Activated CD8-positive, alpha-beta memory T cell treated with anti-CD3 and anti-CD28 coated beads, Interleukin-2, amount 10 ng/mL, durations not matched to agents 7 days and 5 days (primary cell): ENCODE results near the gene ERLEC1. TPM values are rescaled to one million over a fixed set of nuclear protein-coding genes. Genes with fewer than 3 reads are reported as not detected.
"Not testable (repeated sequence)": the region's sequence is repeated elsewhere in the genome, so short reads cannot be mapped to it uniquely, and the experiment has no call there.

Experiments used
- ATAC-seq: fragments of 150-1000 bp; cut with Tn5 transposase; one replicate; pipeline ENCODE4 v1.10.0; 2021; ENCODE audit warnings: moderate library complexity
- CTCF ChIA-PET: fragments of 350-600 bp; sonication (Branson Sonifier 250); formaldehyde crosslinking; loops from one replicate; lab custom pipeline; 2021; ENCODE audit warnings: antibody characterized with exemption; lab: Charles Lee
- DNase-seq: peaks from one replicate; pipeline ENCODE4 v3.0.0-alpha.2; 2020
- H3K27ac Mint-ChIP-seq: one replicate; pipeline ENCODE4 v1.8.0; 2021; ENCODE audit warnings: mild to moderate bottlenecking, mixed read lengths
- H3K27me3 Mint-ChIP-seq: one replicate; pipeline ENCODE4 v1.8.0; 2021; ENCODE audit warnings: mixed read lengths
- H3K36me3 Mint-ChIP-seq: one replicate; pipeline ENCODE4 v1.8.0; 2021; ENCODE audit warnings: mild to moderate bottlenecking, mixed read lengths
- H3K4me1 Mint-ChIP-seq: one replicate; pipeline ENCODE4 v1.8.0; 2021; ENCODE audit warnings: mixed read lengths
- H3K4me3 Mint-ChIP-seq: one replicate; pipeline ENCODE4 v1.8.0; 2021; ENCODE audit warnings: mild to moderate bottlenecking, moderate library complexity, mixed read lengths
- H3K9me3 Mint-ChIP-seq: one replicate; pipeline ENCODE4 v1.8.0; 2022; ENCODE audit warnings: low read depth, mixed read lengths
- total RNA-seq, 2 experiments: library from RNA; stranded (reverse); gene quantifications; one replicate each; pipeline ENCODE4 v1.2.3, GENCODE V29; 2021

ERLEC1 gene
- total RNA-seq, 2 experiments from 2014 or later = 21.6 to 30.8 TPM

GRCh38 chr2:53787614-53788289 is 908 bp downstream of the ERLEC1 start:
- Mint-ChIP-seq H3K4me3 (peak overlapping the region; percentile 100), H3K36me3 (peaks cover 12% of the 10 kb centered on the region), H3K27me3 (no peaks in the 10 kb centered on the region), H3K4me1 (peaks cover 45% of the 10 kb centered on the region), H3K9me3 (no peaks in the 10 kb centered on the region), H3K27ac (peak overlapping the region; percentile 94)
- ATAC-seq (peak; percentile 16), DNase-seq (peak; percentile 46)
- CTCF ChIA-PET = interaction anchor here (1.8 to 2.8 kb wide), 3 partner anchors 12 to 20 kb away, joined by 3 to 16 read pairs (median 8); partner anchors contain the start of gene CHAC2

- H3K4me1 Mint-ChIP-seq = peaks cover 16% of the 10 kb centered on the region
- H3K27ac Mint-ChIP-seq = peak overlapping the region; percentile 40
- no peaks in the 10 kb centered on the region for H3K27me3 Mint-ChIP-seq
- H3K4me3 Mint-ChIP-seq = no peak overlapping the region
- H3K36me3 Mint-ChIP-seq = peaks cover 15% of the 10 kb centered on the region
- CTCF ChIA-PET = no interaction called here
- DNase-seq (no peak), ATAC-seq (no peak)
- H3K9me3 Mint-ChIP-seq = no peaks in the 10 kb centered on the region
Observed at GRCh38 chr2:53793261-53793660, 6.4 kb downstream of the ERLEC1 start.

GRCh38 chr2:53793821-53794220 is 7.0 kb downstream of the ERLEC1 start:
- H3K27ac Mint-ChIP-seq = peak overlapping the region; percentile 40
- ATAC-seq (no peak), DNase-seq (no peak)
- H3K4me1 Mint-ChIP-seq = peaks cover 13% of the 10 kb centered on the region
- CTCF ChIA-PET = no interaction called here
- H3K4me3 Mint-ChIP-seq = no peak overlapping the region
- H3K27me3 Mint-ChIP-seq = no peaks in the 10 kb centered on the region
- no peaks in the 10 kb centered on the region for H3K9me3 Mint-ChIP-seq
- H3K36me3 Mint-ChIP-seq = peaks cover 16% of the 10 kb centered on the region

GRCh38 chr2:53801547-53801946 is 14.7 kb downstream of the ERLEC1 start:
- no peak for ATAC-seq
- no peak overlapping the region for H3K27ac Mint-ChIP-seq
- CTCF ChIA-PET = interaction anchor here (1.1 to 1.2 kb wide), 3 partner anchors 10 to 35 kb away, joined by 3 to 4 read pairs (median 3); no protein-coding TSS in a partner anchor
- no peaks in the 10 kb centered on the region for H3K27me3 Mint-ChIP-seq
- H3K4me3 Mint-ChIP-seq = no peak overlapping the region
- peaks cover 5% of the 10 kb centered on the region for H3K4me1 Mint-ChIP-seq
- DNase-seq = no peak
- H3K36me3 Mint-ChIP-seq = peaks cover 20% of the 10 kb centered on the region
- H3K9me3 Mint-ChIP-seq = no peaks in the 10 kb centered on the region

GRCh38 chr2:53802617-53803151 is 15.8 kb downstream of the ERLEC1 start:
- no peak for ATAC-seq
- H3K9me3 Mint-ChIP-seq = no peaks in the 10 kb centered on the region
- no peak overlapping the region for H3K27ac Mint-ChIP-seq
- H3K4me1 Mint-ChIP-seq = peaks cover 5% of the 10 kb centered on the region
- no peak overlapping the region for H3K4me3 Mint-ChIP-seq
- no peaks in the 10 kb centered on the region for H3K27me3 Mint-ChIP-seq
- H3K36me3 Mint-ChIP-seq = peaks cover 20% of the 10 kb centered on the region
- CTCF ChIA-PET = no interaction called here
- no peak for DNase-seq

GRCh38 chr2:53811601-53812000 is 24.8 kb downstream of the ERLEC1 start:
- CTCF ChIA-PET = interaction anchor here (0.8 kb wide), 1 partner anchor 11 kb away, joined by 3 read pairs; no protein-coding TSS in a partner anchor
- peak overlapping the region; percentile 7 for H3K27ac Mint-ChIP-seq
- H3K4me3 Mint-ChIP-seq = no peak overlapping the region
- no peak for ATAC-seq
- H3K36me3 Mint-ChIP-seq = peaks cover 36% of the 10 kb centered on the region
- no peak for DNase-seq
- H3K4me1 Mint-ChIP-seq = no peaks in the 10 kb centered on the region
- no peaks in the 10 kb centered on the region for H3K9me3 Mint-ChIP-seq
- no peaks in the 10 kb centered on the region for H3K27me3 Mint-ChIP-seq

- H3K4me3 Mint-ChIP-seq = no peak overlapping the region
- H3K27ac Mint-ChIP-seq = no peak overlapping the region
- H3K36me3 Mint-ChIP-seq = peaks cover 39% of the 10 kb centered on the region
- H3K27me3 Mint-ChIP-seq = no peaks in the 10 kb centered on the region
- no peaks in the 10 kb centered on the region for H3K9me3 Mint-ChIP-seq
- H3K4me1 Mint-ChIP-seq = no peaks in the 10 kb centered on the region
- ATAC-seq (no peak), DNase-seq (no peak)
- CTCF ChIA-PET = interaction anchor here (0.9 kb wide), 1 partner anchor 12 kb away, joined by 4 read pairs; no protein-coding TSS in a partner anchor
Observed at GRCh38 chr2:53813151-53813550, 26.3 kb downstream of the ERLEC1 start.

GRCh38 chr2:53818854-53819435 is 32.1 kb downstream of the ERLEC1 start:
- peaks cover 24% of the 10 kb centered on the region for H3K36me3 Mint-ChIP-seq
- no peaks in the 10 kb centered on the region for H3K4me1 Mint-ChIP-seq
- DNase-seq (no peak), ATAC-seq (no peak)
- CTCF ChIA-PET = no interaction called here
- no peak overlapping the region for H3K4me3 Mint-ChIP-seq
- no peaks in the 10 kb centered on the region for H3K9me3 Mint-ChIP-seq
- no peak overlapping the region for H3K27ac Mint-ChIP-seq
- H3K27me3 Mint-ChIP-seq = no peaks in the 10 kb centered on the region

GRCh38 chr2:53819634-53820033 is 32.8 kb downstream of the ERLEC1 start:
- H3K4me3 Mint-ChIP-seq = no peak overlapping the region
- no peaks in the 10 kb centered on the region for H3K4me1 Mint-ChIP-seq
- CTCF ChIA-PET = no interaction called here
- H3K27ac Mint-ChIP-seq = no peak overlapping the region
- DNase-seq (no peak), ATAC-seq (no peak)
- no peaks in the 10 kb centered on the region for H3K27me3 Mint-ChIP-seq
- H3K36me3 Mint-ChIP-seq = peaks cover 22% of the 10 kb centered on the region
- no peaks in the 10 kb centered on the region for H3K9me3 Mint-ChIP-seq

- H3K27ac Mint-ChIP-seq = no peak overlapping the region
- CTCF ChIA-PET = no interaction called here
- H3K36me3 Mint-ChIP-seq = peaks cover 20% of the 10 kb centered on the region
Observed at GRCh38 chr2:53820048-53820447, 33.2 kb downstream of the ERLEC1 start.

GRCh38 chr2:53820711-53821110 is 33.9 kb downstream of the ERLEC1 start:
- no peak overlapping the region for H3K4me3 Mint-ChIP-seq
- ATAC-seq (no peak), DNase-seq (no peak)
- H3K27me3 Mint-ChIP-seq = no peaks in the 10 kb centered on the region
- H3K9me3 Mint-ChIP-seq = no peaks in the 10 kb centered on the region
- CTCF ChIA-PET = no interaction called here
- no peaks in the 10 kb centered on the region for H3K4me1 Mint-ChIP-seq
- peaks cover 14% of the 10 kb centered on the region for H3K36me3 Mint-ChIP-seq
- H3K27ac Mint-ChIP-seq = no peak overlapping the region

More at GRCh38 chr2:53820048-53820447, 33.2 kb downstream of the ERLEC1 start:
- DNase-seq (no peak), ATAC-seq (no peak)
- Mint-ChIP-seq H3K9me3 (no peaks in the 10 kb centered on the region), H3K4me3 (no peak overlapping the region), H3K4me1 (no peaks in the 10 kb centered on the region), H3K27me3 (no peaks in the 10 kb centered on the region)

GRCh38 chr2:53821810-53822209 is 35.0 kb downstream of the ERLEC1 start:
- CTCF ChIA-PET = no interaction called here

GRCh38 chr2:53823639-53824038 is 36.8 kb downstream of the ERLEC1 start:
- not testable (repeated sequence) for H3K27me3 Mint-ChIP-seq, H3K9me3 Mint-ChIP-seq, H3K36me3 Mint-ChIP-seq, H3K4me1 Mint-ChIP-seq, ATAC-seq, DNase-seq, H3K27ac Mint-ChIP-seq, H3K4me3 Mint-ChIP-seq
- CTCF ChIA-PET = interaction anchor here (0.7 kb wide), 1 partner anchor 129 kb away, joined by 3 read pairs; no protein-coding TSS in a partner anchor

More at GRCh38 chr2:53821810-53822209, 35.0 kb downstream of the ERLEC1 start:
- DNase-seq (no peak), ATAC-seq (no peak)
- Mint-ChIP-seq H3K4me3 (no peak overlapping the region), H3K4me1 (no peaks in the 10 kb centered on the region), H3K27me3 (no peaks in the 10 kb centered on the region), H3K9me3 (no peaks in the 10 kb centered on the region), H3K27ac (no peak overlapping the region), H3K36me3 (peaks cover 8% of the 10 kb centered on the region)

- H3K27me3 Mint-ChIP-seq = no peaks in the 10 kb centered on the region
- H3K27ac Mint-ChIP-seq = no peak overlapping the region
- no peak for ATAC-seq
- no peak for DNase-seq
- no peaks in the 10 kb centered on the region for H3K9me3 Mint-ChIP-seq
- H3K4me3 Mint-ChIP-seq = no peak overlapping the region
- H3K4me1 Mint-ChIP-seq = no peaks in the 10 kb centered on the region
- CTCF ChIA-PET = no interaction called here
- no peaks in the 10 kb centered on the region for H3K36me3 Mint-ChIP-seq
Observed at GRCh38 chr2:53826030-53826410, 39.2 kb downstream of the ERLEC1 start.
